CD4-positive, alpha-beta T cell treated with Interleukin-17A for 4 hours (primary cell): ENCODE results near the gene RAD51B.
"Not testable (repeated sequence)": the region's sequence is repeated elsewhere in the genome, so short reads cannot be mapped to it uniquely, and the experiment has no call there.

Experiments
- DNase-seq: peaks from one replicate; pipeline ENCODE4 v3.0.0-alpha.2; 2020; ENCODE audit warnings: mixed read lengths

Gene RAD51B

GRCh38 chr14:68085742-68086141 lies 266.2 kb downstream of the RAD51B start:
- no peak for DNase-seq

- DNase-seq, result peak; percentile 21
Measured at GRCh38 chr14:68088451-68088854, 268.9 kb downstream of the RAD51B start.

GRCh38 chr14:68089146-68089731 lies 269.7 kb downstream of the RAD51B start:
- DNase-seq, result no peak

GRCh38 chr14:68094158-68094557 lies 274.6 kb downstream of the RAD51B start:
- no peak for DNase-seq

GRCh38 chr14:68094752-68095151 lies 275.2 kb downstream of the RAD51B start:
- DNase-seq, result no peak

GRCh38 chr14:68097727-68098126 lies 278.1 kb downstream of the RAD51B start:
- DNase-seq, result no peak

- no peak for DNase-seq
Measured at GRCh38 chr14:68098834-68099233, 279.3 kb downstream of the RAD51B start.

GRCh38 chr14:68099495-68100045 lies 280.0 kb downstream of the RAD51B start:
- DNase-seq, result no peak

- not testable (repeated sequence) for DNase-seq
Measured at GRCh38 chr14:68101715-68102301, 282.2 kb downstream of the RAD51B start.

- no peak for DNase-seq
Measured at GRCh38 chr14:68103853-68104252, 284.3 kb downstream of the RAD51B start.

- DNase-seq, result no peak
Measured at GRCh38 chr14:68104518-68104917, 284.9 kb downstream of the RAD51B start.

GRCh38 chr14:68105816-68106215 lies 286.2 kb downstream of the RAD51B start:
- no peak for DNase-seq

GRCh38 chr14:68106456-68106855 lies 286.9 kb downstream of the RAD51B start:
- no peak for DNase-seq

- DNase-seq, result no peak
Measured at GRCh38 chr14:68106905-68107304, 287.3 kb downstream of the RAD51B start.

GRCh38 chr14:68109132-68109900 lies 289.7 kb downstream of the RAD51B start:
- DNase-seq, result no peak

- no peak for DNase-seq
Measured at GRCh38 chr14:68111097-68111852, 291.7 kb downstream of the RAD51B start.

GRCh38 chr14:68111853-68112270 lies 292.3 kb downstream of the RAD51B start:
- DNase-seq, result no peak

- DNase-seq, result no peak
Measured at GRCh38 chr14:68112442-68112841, 292.9 kb downstream of the RAD51B start.

GRCh38 chr14:68113343-68113930 lies 293.9 kb downstream of the RAD51B start:
- no peak for DNase-seq

- DNase-seq, result not testable (repeated sequence)
Measured at GRCh38 chr14:68115952-68116351, 296.4 kb downstream of the RAD51B start.

GRCh38 chr14:68122651-68123050 lies 303.1 kb downstream of the RAD51B start:
- no peak for DNase-seq

GRCh38 chr14:68124050-68124449 lies 304.5 kb downstream of the RAD51B start:
- DNase-seq, result no peak
